NCI-H146 treated with DMSO at 0.1 percent for 48 hours (cell line): ENCODE data around the gene JUP.

Experiments used
- DNase-seq: peaks from one replicate; lab custom pipeline; 2025; ENCODE audit not compliant: unreplicated experiment; lab: John Stamatoyannopoulos, UW

JUP gene

DNA sequence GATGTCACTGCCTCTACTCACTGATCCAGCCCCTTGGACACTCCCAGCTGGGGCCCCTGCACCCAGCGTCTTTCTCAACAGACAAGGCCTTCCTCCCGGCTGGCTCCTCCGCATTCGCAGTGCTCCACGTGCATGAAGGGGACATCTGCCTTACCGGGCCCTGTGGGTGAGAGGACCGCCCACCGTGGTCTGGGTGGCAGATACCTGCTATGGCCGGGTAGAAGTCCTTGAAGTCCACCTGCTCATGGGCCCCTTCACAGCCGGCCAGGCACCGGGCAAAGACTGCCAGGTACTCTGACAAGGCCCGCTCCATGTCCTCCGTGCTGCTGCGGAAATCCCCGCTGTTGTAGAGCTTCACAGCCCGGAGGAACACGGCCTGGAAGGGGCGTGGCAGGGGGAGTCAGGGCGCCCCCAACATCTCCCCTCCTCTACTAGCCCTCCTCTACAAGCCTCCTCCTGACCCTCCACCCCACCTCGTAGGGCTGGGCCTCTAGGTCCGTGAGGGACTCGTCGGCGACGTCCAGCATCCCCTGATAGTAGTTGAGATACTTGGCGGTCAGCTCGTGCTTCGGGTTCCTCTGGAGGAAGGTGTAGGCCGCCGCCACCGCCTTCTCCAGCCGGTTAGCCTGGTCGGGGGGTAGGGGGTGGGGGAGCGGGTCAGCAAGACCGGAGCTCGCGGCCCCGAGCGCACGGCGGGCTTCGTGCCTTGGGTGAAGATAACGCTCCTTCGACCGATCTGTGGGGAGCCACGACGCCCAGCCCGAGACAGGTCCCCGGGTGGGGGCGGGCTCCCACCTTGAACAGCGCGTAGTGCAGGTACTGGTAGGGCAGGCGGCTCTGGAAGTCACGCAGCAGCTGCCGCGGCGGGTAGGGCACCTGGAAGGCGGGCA, 24.4 kb upstream of the JUP start:
- DNase-seq: no peak

DNA sequence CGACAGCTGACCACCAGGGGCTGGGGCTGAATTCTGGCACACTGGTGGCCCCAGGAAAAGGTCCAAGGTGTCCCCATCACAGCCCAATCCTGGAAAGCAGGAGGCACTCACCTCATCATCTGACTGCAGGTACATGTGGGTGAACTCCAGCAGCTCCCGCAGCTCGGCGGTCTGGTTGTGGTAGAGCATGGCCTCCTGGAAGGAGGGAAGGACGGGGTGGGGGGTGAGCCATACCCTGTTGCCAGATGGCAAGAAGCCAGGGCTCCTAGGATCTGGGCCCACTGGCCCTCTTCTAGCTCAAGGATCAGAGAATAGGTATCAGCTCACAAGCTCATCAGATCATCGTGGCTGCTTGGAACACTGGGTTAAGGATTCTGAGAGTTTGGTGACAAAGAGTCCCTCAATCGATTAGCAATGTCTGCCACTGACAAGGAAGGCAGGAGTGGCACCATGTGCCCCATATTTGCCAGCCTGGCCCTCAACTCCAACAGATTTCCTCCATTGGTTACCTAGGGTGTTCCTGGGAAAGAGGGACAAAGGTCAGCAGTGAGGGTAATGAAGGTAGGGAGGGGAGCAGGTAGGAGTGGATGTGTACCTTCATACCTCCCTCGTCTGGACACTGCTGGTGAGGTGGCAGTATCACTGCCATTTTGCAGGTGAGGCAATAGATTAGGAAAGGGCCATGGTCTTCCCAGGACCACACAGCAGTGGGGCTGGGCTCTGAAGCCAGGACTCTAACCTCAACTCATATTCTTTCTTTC, 20.4 kb upstream of the JUP start:
- no peak for DNase-seq

DNA sequence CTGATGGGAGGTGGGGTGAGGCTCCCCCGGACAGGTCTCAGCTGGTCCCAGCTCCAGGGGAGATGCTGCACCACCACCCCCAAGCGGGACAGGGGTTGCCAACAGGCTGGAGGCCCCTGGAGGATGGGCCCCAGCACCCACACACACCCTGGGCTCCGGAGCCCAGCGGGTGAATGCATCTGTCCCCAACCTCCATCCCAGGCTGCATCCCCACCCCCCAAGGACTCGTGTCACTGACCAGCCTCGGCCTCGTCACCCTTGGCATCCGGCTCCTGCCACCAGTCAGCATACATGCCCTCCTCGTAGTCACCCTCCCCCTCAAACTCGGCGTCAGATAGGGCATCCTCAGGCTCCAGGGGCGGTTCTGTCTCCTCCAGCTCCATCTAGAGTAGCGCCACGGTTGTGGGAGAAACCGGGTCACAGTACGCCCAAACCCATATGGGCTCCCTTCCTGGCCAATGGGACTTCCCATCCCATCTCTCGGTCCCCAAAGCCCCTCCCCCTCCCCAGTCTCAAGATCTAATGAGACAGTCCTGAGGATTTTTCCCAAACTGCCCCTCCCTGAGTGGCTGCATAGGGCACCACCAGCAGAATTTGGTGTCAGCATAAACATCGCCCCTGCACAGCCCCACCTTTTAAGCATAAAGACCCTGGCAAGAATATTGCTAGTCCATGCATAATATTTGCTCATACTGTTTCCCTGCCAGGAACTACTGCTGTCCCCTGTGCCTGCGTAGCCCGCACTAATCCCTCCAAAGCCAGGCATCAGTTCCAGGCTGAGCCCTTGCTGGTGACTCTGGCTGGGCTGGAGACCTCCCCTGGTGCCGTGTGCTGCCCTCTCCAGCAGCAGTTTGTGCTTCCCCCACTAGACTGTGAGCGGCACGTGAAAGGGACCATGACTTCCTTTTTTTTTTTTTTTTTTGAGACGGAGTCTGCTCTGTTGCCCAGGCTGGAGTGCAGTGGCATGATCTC, 16.8 kb upstream of the JUP start:
- DNase-seq: no peak

DNA sequence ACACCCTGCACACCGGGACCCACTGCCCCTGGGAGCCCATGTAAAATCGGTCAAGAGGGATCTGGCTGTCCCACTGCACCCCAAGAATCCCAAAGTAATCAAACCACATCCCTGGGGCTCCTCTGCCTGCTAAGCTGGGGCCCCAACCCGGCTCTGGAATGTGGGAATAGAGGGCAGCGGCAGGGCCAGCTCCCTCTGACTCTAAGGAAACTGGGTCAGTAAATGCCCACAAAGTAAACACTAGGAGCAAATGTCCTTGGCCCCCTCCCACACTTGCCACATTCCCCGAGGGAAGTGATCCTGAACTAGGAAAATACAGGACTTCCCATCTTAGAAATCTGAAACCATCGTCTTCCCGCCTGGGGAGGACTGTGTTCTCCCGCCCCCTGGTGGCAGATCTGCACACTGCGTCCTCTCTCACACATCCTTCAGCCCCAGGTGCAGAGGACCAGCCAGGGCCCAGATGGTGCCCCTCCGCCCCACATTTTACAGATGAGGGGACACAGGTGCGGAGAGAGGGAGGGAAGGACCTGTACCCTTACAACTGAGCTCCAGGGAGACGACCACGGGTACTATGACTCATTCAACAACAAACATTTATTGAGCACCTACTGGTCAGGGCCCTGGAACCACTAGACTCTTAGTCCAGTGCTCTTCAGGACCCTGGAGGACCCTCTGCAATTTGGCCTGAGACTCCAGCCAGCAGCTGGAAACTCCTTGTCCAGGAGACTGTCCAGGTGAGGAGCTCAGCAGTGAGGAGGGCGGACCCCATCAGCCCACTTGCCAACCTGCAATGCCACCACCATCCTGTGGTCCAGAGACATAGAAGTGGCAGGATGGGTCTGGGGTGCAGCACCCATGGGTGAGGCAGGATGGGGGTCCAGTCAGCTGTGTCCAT, 15.1 kb upstream of the JUP start:
- DNase-seq: peak; percentile 56

DNA sequence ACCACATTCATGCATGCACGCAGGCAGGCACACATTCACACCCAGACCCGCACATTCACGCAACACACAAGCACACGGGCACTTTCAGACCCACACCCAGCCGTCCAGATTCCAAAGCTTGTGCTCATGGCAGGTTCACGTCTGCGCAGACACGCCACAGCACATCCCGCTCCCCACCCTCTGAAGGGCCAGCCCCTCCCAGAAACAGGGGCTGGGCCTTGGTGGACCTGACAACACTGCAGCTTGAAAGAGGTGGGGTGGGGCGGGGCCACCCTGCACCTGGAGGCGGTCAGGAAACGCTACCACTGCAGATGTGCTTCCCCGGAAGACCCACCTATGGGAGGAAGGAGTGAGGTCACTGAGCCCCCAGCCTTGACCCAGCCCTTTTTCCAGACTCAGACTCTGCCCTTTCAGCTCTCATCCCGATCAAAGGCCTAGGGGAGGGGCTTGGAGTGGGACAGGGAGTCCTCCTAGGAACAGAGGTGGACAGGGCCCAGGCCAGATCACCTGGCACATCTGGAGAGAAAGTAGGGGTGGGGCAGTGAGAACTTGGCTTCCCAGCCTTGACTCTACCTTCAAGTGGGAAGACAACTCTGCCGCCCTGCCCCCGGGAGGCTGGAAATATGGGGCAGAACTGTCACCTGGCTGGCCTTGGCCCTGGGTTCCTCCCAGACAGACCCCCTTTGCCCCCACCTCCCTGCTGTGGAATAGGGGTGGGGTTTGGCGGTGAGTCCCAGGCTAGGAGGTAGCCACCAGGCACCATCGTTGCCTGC, 14.3 kb upstream of the JUP start:
- peak; percentile 65 for DNase-seq

GRCh38 chr17:41799366-41799765, 12.9 kb upstream of the JUP start:
- DNase-seq: no peak

DNA sequence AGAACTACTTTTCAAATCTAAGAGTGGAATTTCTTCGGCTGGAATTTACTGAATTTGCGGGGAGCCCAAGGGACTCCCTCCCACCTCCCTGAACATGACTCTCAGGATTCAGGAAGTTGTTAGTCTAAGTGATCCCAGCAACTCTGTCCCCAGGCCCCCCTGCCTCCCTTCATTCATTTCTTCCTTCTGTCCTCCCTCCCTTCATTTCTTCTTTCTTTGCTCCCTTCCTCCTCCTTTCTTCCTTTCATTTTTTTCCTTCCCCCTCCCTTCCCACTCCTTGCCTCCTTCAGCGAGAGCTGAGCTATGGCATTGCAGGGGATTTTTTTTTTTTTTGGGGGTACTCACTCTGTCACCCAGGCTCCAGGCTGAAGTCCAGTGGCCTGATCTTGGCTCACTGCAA, 10.9 kb upstream of the JUP start:
- no peak for DNase-seq

DNA sequence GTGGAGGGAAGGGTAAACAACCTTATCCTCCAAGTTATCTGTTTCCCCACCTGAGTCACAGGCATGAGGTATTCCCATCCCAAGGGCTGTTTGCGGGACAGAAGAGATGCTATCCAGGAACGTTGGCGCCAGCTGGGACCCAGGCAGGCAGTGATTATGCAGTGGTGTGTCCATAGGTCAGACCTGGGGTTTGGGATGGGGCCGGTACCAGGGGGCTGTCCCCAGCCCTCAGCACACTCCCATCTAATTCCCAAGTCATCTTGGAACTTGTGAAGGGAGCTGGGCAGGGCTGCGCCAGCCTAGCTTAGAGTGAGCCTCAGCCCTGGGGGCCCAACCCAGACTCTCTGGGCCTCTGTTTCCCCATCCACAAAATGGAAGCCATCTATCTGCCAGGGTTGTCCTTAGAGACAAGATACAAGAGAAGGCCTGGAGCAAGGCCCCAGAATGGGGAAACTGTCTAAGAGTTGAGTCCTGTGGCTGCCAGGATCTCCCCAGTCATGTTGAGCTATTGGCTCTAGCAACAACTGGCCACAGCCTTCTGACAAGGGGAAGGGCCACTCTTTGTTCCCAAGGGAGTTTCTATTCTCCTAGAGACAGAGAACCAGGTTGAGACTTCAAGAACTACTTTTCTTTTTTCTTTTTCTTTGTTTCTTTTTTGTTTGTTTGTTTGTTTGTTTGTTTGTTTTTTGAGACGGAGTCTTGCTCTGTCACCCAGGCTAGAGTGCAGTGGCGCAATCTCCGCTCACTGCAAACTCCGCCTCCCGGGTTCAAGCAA, 9.8 kb upstream of the JUP start:
- no peak for DNase-seq

DNA sequence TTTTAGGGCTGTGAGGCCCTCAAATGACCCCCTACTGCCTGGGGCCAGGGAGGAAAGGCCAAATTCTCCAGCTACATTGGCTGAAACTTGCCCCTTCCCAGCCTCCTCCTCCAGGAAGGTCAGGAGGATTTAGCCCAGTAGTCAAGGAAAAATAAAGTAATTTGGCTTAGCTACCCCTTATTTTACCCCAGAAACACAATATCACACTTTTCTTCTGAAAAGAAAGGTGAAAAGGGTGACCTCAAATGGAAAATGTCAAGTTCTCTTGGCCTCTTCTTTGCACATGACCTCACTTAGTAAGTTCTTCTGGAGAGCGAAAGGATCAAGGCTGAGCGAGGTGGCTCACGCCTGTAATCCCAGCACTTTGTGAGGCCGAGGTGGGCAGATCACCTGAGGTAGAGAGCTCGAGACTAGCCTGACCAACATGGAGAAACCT, 8.0 kb upstream of the JUP start:
- DNase-seq: no peak

- no peak for DNase-seq
Observed at GRCh38 chr17:41793784-41794539, 7.5 kb upstream of the JUP start.

- no peak for DNase-seq
Observed at GRCh38 chr17:41792845-41793783, 6.6 kb upstream of the JUP start.

GRCh38 chr17:41787021-41787418, 509 bp upstream of the JUP start:
- DNase-seq: no peak

- peak; percentile 52 for DNase-seq
Observed at GRCh38 chr17:41785859-41786226, 668 bp downstream of the JUP start.

DNA sequence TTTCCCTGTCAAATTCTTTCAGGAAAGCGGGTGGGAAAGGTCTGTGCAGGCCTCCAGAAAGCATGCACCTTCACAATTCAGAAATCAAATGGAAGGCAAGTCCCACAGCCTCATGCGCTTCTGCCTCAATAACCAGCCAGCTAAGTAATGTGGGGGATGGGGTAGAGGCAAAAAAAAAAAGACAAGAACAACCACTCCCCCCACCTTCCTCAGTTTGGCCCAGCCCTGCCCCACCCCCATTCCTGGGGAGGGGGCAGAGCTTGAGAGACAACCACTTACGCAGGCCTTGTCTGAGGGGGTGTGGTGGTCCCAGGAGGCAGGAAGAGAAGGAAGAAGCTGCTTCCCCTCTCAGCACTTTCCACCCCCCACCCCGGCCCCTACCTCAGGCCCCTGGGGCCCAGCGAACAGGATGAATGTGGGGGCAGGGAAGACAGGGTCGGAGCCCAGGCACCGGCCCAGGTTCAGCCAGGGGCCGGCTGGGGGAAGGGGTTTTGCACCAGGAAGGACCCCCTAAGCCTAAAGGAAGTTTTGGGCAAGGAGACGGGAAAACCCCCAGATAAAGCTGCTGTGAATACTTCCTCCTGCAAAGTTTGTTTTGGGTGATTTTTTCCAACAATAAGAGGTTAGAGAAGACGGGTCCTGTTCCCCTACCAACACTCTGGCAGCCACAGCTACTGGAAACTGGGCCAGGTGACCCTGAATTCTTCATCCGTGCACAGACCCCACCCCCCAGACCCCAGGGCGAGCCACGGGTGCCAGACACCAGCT, 1.2 kb downstream of the JUP start:
- DNase-seq: no peak

DNA sequence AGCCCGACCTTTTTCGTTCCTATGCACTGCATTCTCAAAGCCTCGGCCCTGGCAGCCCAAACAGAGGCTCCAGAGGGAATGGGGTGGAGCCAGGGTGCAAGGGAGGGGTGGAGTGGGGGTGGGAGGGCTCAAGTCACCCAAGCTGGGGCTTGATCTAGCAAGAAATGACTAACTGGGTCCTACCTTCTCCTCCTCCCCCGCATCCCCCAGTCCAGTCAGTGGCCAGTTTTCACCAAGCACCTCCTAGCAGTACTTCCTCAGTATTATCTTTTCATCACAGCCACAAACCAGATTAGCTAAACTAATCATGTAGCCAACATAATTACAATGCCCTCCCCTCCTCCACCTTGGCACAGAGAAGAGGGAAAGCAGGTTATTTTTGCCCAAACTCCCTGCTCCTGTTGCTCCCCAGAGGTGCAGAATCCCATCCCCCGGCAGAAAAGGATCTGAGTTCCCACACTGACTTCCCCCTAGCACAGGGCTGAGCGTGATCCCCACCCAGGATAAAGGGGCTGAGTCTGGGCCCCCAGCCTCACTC, 2.2 kb downstream of the JUP start:
- no peak for DNase-seq

- DNase-seq: no peak
Observed at GRCh38 chr17:41782142-41782541, 4.4 kb downstream of the JUP start.
